ENCODE measurements around the gene GM2A. TPM values are rescaled to one million over a fixed set of nuclear protein-coding genes. Genes with fewer than 3 reads are reported as not detected.
A peak's percentile ranks its signal among the peaks of the same experiment; 100 is the strongest.
"Not testable (repeated sequence)": the region's sequence is repeated elsewhere in the genome, so short reads cannot be mapped to it uniquely, and the experiment has no call there.

GM2A gene
- total and polyA plus RNA-seq, 5 donors from 2014 or later = 4.7 to 12.0 (median 6.2) TPM

DNA sequence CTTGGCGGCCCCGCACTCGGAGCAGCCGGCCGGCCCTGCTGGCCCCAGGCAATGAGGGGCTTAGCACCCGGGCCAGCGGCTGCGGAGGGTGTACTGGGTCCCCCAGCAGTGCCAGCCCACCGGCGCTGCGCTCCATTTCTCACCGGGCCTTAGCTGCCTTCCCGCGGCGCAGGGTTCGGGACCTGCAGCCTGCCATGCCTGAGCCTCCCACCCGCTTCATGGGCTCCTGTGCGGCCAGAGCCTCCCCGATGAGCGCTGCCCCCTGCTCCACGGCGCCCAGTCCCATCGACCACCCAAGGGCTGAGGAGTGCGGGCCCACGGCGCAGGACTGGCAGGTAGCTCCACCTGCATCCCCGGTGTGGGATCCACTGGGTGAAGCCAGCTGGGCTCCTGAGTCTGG is 56.3 kb downstream of the GM2A start:
- H3K27ac Mint-ChIP-seq; DNase-seq; ATAC-seq (ENCODE audit: low read depth in 2 of 2); H3K4me3 Mint-ChIP-seq; H3K4me1 Mint-ChIP-seq; H3K36me3 Mint-ChIP-seq; H3K27me3 ChIP-seq (ENCODE audit: control insufficient read depth, insufficient read depth, low read length); H3K4me1 ChIP-seq (ENCODE audit: control insufficient read depth, insufficient read depth, low read length, poor library complexity, severe bottlenecking); H3K27ac ChIP-seq (ENCODE audit: insufficient read depth, low read length, poor library complexity, severe bottlenecking); H3K4me3 ChIP-seq (ENCODE audit: low read depth, low read length); H3K36me3 ChIP-seq (ENCODE audit: control insufficient read depth, insufficient read depth, low read length): not testable (repeated sequence)
- peaks cover 0 to 11% of the 10 kb centered on the region in 2 experiments for H3K9me3 ChIP-seq (ENCODE audit: control insufficient read depth in 2 of 2, low read length in 2 of 2)
- Mint-ChIP-seq H3K27me3 (peaks cover 62% of the 10 kb centered on the region), H3K9me3 (peaks cover 0 to 15% (median 11%) of the 10 kb centered on the region in 7 donors)

- H3K4me1 Mint-ChIP-seq; H3K4me3 Mint-ChIP-seq; DNase-seq; H3K4me3 ChIP-seq (ENCODE audit: low read depth, low read length); H3K27ac Mint-ChIP-seq; H3K36me3 Mint-ChIP-seq; H3K27ac ChIP-seq (ENCODE audit: insufficient read depth, low read length, poor library complexity, severe bottlenecking); H3K36me3 ChIP-seq (ENCODE audit: control insufficient read depth, insufficient read depth, low read length); H3K27me3 ChIP-seq (ENCODE audit: control insufficient read depth, insufficient read depth, low read length); ATAC-seq (ENCODE audit: low read depth in 2 of 2); H3K4me1 ChIP-seq (ENCODE audit: control insufficient read depth, insufficient read depth, low read length, poor library complexity, severe bottlenecking): not testable (repeated sequence)
- H3K27me3 Mint-ChIP-seq = peaks cover 66% of the 10 kb centered on the region
- H3K9me3 ChIP-seq (ENCODE audit: control insufficient read depth in 2 of 2, low read length in 2 of 2) = peaks cover 0 to 11% of the 10 kb centered on the region in 2 experiments
- H3K9me3 Mint-ChIP-seq = peaks cover 0 to 15% (median 11%) of the 10 kb centered on the region in 7 donors
These were observed 56.8 kb downstream of the GM2A start for GRCh38 chr5:151309821-151310220.

GRCh38 chr5:151310932-151311331 is 57.9 kb downstream of the GM2A start:
- no peak overlapping the region for H3K4me3 ChIP-seq (ENCODE audit: low read depth, low read length)
- H3K27me3 ChIP-seq (ENCODE audit: control insufficient read depth, insufficient read depth, low read length) = no peaks in the 10 kb centered on the region
- no peak overlapping the region for H3K27ac ChIP-seq (ENCODE audit: insufficient read depth, low read length, poor library complexity, severe bottlenecking)
- ATAC-seq (ENCODE audit: low read depth in 2 of 2) (no peak), DNase-seq (no peak)
- Mint-ChIP-seq H3K27me3 (peaks cover 64% of the 10 kb centered on the region), H3K4me3 (no peak overlapping the region), H3K27ac (no peak overlapping the region), H3K4me1 (peaks cover 0 to 3% (median 0%) of the 10 kb centered on the region in 4 donors), H3K36me3 (peaks cover 7% of the 10 kb centered on the region), H3K9me3 (peaks cover 0 to 15% (median 9%) of the 10 kb centered on the region in 7 donors)
- no peaks in the 10 kb centered on the region for H3K36me3 ChIP-seq (ENCODE audit: control insufficient read depth, insufficient read depth, low read length)
- H3K4me1 ChIP-seq (ENCODE audit: control insufficient read depth, insufficient read depth, low read length, poor library complexity, severe bottlenecking) = no peaks in the 10 kb centered on the region
- peaks cover 0 to 11% of the 10 kb centered on the region in 2 experiments for H3K9me3 ChIP-seq (ENCODE audit: control insufficient read depth in 2 of 2, low read length in 2 of 2)

- Histone ChIP-seq H3K36me3 (ENCODE audit: control insufficient read depth, insufficient read depth, low read length) (no peaks in the 10 kb centered on the region), H3K9me3 (ENCODE audit: control insufficient read depth in 2 of 2, low read length in 2 of 2) (peaks cover 0 to 11% of the 10 kb centered on the region in 2 experiments), H3K4me1 (ENCODE audit: control insufficient read depth, insufficient read depth, low read length, poor library complexity, severe bottlenecking) (no peaks in the 10 kb centered on the region), H3K4me3 (ENCODE audit: low read depth, low read length) (no peak overlapping the region), H3K27ac (ENCODE audit: insufficient read depth, low read length, poor library complexity, severe bottlenecking) (no peak overlapping the region), H3K27me3 (ENCODE audit: control insufficient read depth, insufficient read depth, low read length) (no peaks in the 10 kb centered on the region)
- no peak overlapping the region for H3K27ac Mint-ChIP-seq
- H3K9me3 Mint-ChIP-seq = peaks cover 0 to 15% (median 9%) of the 10 kb centered on the region in 7 donors
- H3K4me3 Mint-ChIP-seq = no peak overlapping the region
- H3K4me1 Mint-ChIP-seq = peaks cover 0 to 5% (median 0%) of the 10 kb centered on the region in 4 donors
- DNase-seq = no peak
- no peak for ATAC-seq (ENCODE audit: low read depth in 2 of 2)
- peaks cover 7% of the 10 kb centered on the region for H3K36me3 Mint-ChIP-seq
- H3K27me3 Mint-ChIP-seq = peaks cover 55% of the 10 kb centered on the region
These were observed 59.9 kb downstream of the GM2A start for GRCh38 chr5:151312756-151313324.

DNA sequence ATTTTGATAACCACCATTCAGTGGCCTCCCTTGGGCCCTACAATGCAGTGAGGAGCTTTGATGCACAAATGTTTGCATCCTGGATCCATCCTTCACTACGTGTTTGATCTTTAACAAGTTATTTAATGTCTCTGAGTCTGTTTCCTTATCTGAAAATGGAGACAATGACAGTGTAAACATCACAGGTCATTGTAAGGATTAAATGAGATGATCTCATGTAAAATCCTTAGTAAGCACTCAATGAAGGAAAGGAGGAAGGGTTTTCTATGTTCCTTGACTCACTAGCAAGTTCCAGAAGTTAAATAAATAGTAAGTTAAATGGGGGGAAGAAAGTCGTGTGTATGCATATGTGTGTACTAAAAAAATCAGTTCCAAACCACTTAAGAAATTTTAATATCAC is 60.4 kb downstream of the GM2A start:
- Mint-ChIP-seq H3K4me1 (peaks cover 0 to 5% (median 0%) of the 10 kb centered on the region in 4 donors), H3K27ac (no peak overlapping the region), H3K27me3 (peaks cover 52% of the 10 kb centered on the region), H3K9me3 (peaks cover 0 to 15% (median 9%) of the 10 kb centered on the region in 7 donors), H3K4me3 (no peak overlapping the region), H3K36me3 (peaks cover 7% of the 10 kb centered on the region)
- no peak overlapping the region for H3K27ac ChIP-seq (ENCODE audit: insufficient read depth, low read length, poor library complexity, severe bottlenecking)
- no peak for DNase-seq
- H3K36me3 ChIP-seq (ENCODE audit: control insufficient read depth, insufficient read depth, low read length) = no peaks in the 10 kb centered on the region
- no peaks in the 10 kb centered on the region for H3K4me1 ChIP-seq (ENCODE audit: control insufficient read depth, insufficient read depth, low read length, poor library complexity, severe bottlenecking)
- H3K4me3 ChIP-seq (ENCODE audit: low read depth, low read length) = no peak overlapping the region
- H3K27me3 ChIP-seq (ENCODE audit: control insufficient read depth, insufficient read depth, low read length) = no peaks in the 10 kb centered on the region
- no peak for ATAC-seq (ENCODE audit: low read depth in 2 of 2)
- peaks cover 0 to 11% of the 10 kb centered on the region in 2 experiments for H3K9me3 ChIP-seq (ENCODE audit: control insufficient read depth in 2 of 2, low read length in 2 of 2)

- H3K9me3 ChIP-seq (ENCODE audit: control insufficient read depth in 2 of 2, low read length in 2 of 2) = peaks cover 0 to 5% of the 10 kb centered on the region in 2 experiments
- peaks cover 0 to 8% (median 4%) of the 10 kb centered on the region in 7 donors for H3K9me3 Mint-ChIP-seq
- peaks cover 3% of the 10 kb centered on the region for H3K36me3 Mint-ChIP-seq
- no peaks in the 10 kb centered on the region for H3K36me3 ChIP-seq (ENCODE audit: control insufficient read depth, insufficient read depth, low read length)
- no peak overlapping the region for H3K27ac Mint-ChIP-seq
- H3K4me3 Mint-ChIP-seq = no peak overlapping the region
- peaks cover 0 to 3% (median 0%) of the 10 kb centered on the region in 4 donors for H3K4me1 Mint-ChIP-seq
- no peaks in the 10 kb centered on the region for H3K27me3 ChIP-seq (ENCODE audit: control insufficient read depth, insufficient read depth, low read length)
- no peaks in the 10 kb centered on the region for H3K4me1 ChIP-seq (ENCODE audit: control insufficient read depth, insufficient read depth, low read length, poor library complexity, severe bottlenecking)
- no peak overlapping the region for H3K4me3 ChIP-seq (ENCODE audit: low read depth, low read length)
- peaks cover 34% of the 10 kb centered on the region for H3K27me3 Mint-ChIP-seq
- DNase-seq (peak; percentile 2 to 44 (median 22)), ATAC-seq (ENCODE audit: low read depth in 2 of 2) (peak in 1 of 2 donors; percentile 53)
- H3K27ac ChIP-seq (ENCODE audit: insufficient read depth, low read length, poor library complexity, severe bottlenecking) = no peak overlapping the region
These were observed 63.1 kb downstream of the GM2A start for GRCh38 chr5:151315998-151316597.

DNA sequence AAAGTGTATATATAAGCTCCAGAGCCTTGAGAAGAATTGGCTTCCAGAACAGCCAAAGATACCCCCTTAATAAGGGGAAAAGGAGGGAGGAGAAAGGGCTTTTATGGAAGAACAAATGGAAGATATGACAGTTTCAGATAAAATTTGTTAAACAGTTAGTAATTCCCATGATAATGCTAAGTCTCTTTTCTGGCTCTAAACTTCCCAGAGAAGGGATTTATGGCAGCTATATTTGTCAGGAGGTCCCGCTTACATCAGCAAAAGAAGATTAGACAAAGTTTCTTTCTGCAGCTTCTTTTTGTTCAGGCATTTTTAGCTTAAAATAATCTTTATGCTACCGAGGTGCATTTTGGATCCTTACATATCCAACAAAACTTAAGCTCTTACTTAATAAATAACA is 64.9 kb downstream of the GM2A start:
- H3K4me3 Mint-ChIP-seq = no peak overlapping the region
- H3K27ac Mint-ChIP-seq = peak overlapping the region in 1 of 3 donors; percentile 15
- H3K27me3 ChIP-seq (ENCODE audit: control insufficient read depth, insufficient read depth, low read length) = no peaks in the 10 kb centered on the region

More for the DNA sequence above, 64.9 kb downstream of the GM2A start:
- Histone ChIP-seq H3K27ac (ENCODE audit: insufficient read depth, low read length, poor library complexity, severe bottlenecking) (no peak overlapping the region), H3K4me1 (ENCODE audit: control insufficient read depth, insufficient read depth, low read length, poor library complexity, severe bottlenecking) (no peaks in the 10 kb centered on the region), H3K36me3 (ENCODE audit: control insufficient read depth, insufficient read depth, low read length) (no peaks in the 10 kb centered on the region), H3K4me3 (ENCODE audit: low read depth, low read length) (no peak overlapping the region), H3K9me3 (ENCODE audit: control insufficient read depth in 2 of 2, low read length in 2 of 2) (no peaks in the 10 kb centered on the region)
- DNase-seq (no peak), ATAC-seq (ENCODE audit: low read depth in 2 of 2) (no peak)
- peaks cover 0 to 2% (median 0%) of the 10 kb centered on the region in 7 donors for H3K9me3 Mint-ChIP-seq
- H3K36me3 Mint-ChIP-seq = no peaks in the 10 kb centered on the region
- peaks cover 0 to 3% (median 0%) of the 10 kb centered on the region in 4 donors for H3K4me1 Mint-ChIP-seq
- H3K27me3 Mint-ChIP-seq = peaks cover 40% of the 10 kb centered on the region

Measured in CD4-positive, CD25-positive, alpha-beta regulatory T cell (primary cell).